ENCODE results near the gene ASIC3.

The ASIC3 gene

DNA sequence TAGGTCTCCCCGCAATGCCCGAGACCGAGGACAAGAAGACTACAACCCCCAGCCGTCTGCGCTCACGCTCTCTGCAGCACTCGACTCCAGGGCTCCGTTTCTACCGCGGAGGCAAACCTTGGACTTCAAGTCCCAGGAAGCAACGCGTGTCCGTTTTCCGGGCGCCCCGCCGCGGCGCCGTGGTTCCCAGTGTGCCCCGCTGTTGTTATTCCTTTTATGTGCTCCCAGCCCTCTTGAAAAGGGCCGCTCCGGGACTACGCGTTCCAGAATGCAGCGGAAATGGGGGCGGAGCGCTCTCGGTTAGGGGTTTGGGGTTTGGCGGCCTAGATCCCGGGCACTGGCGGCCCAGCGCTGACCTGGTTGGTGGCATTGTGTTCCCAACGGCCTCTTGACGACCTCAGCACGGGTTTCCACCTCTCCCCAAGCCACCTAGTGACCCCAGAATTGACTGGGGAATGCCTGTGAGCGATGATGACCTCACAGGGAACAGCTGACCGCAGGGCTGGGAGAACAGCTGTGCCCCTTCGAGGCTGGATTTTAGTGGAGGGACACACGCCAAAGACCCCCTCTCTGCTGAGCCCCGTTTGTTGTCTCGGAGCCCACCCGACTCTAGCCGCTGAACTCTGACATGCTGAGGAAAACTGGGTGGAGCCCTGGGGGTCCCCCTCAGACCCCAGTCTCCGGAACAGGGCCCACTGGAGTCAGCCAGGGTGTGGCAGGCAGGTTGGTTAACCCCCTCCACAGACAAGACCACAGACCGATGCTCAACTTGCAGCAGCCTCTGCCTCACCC is 9.9 kb downstream of the ASIC3 start:
- DNase-seq, result peak; percentile 99

DNA sequence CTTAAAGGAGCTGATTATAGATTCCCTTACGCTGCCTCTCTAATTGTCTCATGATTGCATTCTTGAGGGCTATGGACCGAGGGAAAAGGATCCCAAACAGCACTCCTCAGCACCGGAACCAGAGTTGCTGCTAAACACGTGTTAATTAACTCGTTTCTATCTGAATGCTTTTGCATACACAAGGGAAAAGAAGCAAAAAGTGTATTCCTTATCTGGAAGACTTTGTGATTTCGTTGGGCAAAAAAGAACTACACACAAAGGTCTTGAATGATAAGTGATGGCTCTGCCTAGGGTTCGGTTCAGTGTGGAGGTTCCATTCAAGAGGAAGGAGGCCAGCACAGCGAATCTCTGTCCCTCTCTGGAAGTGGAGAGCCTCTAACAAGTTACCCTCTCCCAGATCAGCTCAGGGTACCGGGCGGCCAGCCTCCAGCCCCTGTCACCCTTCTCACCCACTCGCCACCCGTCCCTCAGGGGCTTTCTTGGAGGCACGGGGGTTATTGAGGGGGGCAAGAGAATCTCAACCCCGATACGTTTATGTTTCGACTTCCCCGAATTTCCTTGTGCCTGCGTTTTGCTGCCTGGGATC is 10.5 kb downstream of the ASIC3 start:
- DNase-seq, result no peak

DNA sequence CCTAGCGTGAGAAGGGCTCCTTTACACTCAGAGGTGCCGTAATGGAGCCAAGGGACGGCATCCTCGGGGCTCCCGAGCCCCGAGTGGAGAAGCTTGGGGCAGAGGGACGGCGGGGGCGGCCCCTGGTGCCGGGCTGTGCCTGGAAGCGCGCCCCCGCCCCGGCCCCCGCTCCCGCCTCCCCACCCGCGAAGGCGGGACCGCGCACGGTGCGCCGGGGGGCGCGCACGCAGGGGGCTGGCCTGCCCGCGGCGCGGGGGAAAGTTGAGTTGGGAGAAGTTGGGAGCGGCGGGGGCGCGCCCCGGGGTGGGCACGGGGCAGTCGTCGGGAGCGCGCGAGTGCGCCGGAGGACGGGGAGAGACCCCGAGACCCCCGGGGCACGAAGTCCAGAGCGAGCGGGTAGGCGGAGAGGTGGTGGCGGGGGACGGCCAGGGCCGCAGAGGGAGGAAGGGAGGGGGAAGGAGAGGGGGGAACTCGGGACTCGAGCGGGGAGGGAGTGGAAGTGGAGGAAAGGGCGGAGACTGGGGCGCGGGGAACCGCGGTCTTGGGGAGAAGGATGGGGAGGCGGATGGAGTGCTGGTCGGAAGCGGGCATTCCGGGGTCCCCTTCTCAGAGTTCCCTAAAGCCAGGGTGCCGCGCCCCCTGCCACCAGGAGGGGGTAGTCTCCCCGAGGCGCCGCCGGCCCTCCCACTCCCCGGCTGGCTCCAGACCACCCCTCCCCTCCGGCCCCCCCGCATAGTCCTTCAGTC is 11.2 kb downstream of the ASIC3 start, which contains the start of gene SLC4A2:
TSS of gene SLC4A2 (plus strand) at position 223 of the 746 bp plus-strand sequence. CDS start 2,399 bp downstream, outside the sequence.
- DNase-seq, result peak; percentile 72

DNA sequence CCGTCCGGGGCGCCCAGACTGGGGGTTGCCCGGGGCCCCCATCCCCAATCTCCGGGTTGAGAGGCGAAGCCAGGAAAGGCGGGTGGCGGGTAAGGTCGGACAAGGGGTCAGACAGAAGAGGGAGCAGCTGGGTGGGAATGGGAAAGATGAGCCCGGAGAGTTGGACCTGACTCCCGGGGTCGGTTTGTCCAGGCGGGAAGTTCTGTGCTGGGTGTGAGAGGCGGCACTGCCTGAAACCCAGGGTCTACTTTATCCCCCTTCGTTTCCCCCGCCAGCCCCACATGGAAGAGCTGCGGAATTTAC is 11.7 kb downstream of the ASIC3 start:
- no peak for DNase-seq

DNA sequence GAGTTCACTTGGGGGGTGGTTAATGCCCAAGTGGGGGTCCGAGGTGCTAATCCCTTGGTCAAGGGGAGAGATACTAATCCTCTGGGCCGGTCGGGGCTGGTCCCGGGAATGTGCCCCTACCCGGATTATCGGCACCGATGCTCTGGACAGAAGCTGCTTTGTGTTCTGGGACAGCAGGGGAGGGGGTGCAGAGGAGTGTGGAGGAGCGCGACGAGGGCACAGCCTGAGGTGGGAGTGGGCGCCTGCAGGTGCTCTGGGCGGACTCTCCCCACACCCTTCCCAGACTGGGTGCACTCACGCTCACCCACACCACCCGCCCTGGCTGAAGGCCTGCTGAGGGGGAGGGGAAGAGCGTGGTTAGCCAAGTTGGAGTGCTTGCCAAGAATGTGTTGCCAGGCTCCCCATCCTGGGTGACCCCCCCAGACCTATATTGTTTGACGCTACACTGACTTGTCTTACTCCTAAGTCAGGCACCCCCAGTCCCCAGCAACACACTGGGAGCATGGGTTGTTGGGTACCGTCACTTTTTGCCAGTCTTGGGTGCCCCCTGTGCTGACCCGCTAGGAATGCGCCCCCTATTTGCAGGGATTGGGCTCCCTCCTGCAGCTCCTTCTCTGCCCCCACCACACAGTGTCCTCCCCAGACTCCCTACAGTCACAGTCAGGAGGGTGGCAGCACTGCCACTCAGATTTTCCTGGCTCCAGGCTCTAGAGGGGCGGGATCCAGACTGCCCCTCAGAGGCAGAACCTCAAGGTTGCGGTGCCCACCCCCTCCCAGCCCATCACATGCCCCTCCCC is 12.3 kb downstream of the ASIC3 start:
- peak; percentile 22 for DNase-seq

DNA sequence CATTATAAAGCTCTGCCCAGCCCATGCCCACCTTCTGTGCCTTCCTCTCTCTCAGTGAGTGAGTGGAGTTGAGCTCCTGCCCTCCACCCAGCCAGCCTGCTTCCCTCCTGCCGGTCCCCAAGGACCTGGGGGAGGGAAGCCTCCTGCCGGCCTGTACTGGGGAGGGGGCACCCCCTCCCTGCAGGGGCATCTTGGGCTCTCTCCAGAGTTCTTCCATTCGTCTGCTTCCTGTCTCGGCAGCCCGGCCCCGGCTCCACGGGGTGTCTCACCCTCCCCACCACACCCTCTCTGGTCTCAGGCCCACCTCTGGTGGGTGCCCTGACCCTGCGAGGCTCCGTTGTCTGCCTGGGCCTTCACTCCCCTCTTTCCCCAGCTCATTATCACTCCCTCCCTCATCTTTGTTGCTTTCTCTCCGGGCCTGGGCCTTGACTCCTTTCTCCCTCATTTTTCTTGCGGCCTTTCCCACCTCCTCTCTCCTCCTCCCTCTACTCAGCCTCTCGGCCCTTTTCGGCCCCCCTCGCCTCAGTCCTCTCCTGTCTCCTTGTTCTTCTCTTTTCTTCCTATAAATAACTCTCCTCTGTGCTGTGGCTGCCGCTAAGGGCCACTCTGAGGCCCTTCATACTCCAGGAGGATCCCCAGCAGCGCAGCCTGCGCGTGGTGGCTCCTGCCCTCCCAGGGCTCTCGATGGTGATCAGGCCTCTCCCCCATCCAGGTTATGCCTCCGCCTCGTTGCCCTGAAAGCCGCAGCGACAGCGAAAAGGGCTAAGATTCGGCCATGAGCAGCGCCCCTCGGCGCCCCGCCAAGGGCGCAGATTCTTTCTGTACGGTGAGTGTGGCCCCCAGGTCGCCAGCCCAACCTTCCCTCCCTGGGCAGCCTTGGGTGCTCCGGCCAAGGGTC is 13.1 kb downstream of the ASIC3 start:
- DNase-seq, result no peak

DNA sequence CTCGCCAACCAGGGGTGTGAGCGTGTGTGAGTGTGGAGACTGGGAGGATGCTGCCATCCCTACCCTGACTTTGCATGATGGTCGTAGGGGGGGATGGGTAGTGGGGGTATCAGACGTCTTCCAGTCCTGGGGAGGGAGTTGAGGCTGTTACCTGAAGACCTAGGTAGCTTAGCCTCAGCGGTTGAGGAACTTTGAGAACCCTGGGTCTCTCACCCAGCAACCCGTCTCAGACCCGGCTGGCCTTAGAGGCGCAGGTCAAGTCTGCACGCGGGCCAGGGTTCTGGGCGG is 13.7 kb downstream of the ASIC3 start:
- no peak for DNase-seq

DNA sequence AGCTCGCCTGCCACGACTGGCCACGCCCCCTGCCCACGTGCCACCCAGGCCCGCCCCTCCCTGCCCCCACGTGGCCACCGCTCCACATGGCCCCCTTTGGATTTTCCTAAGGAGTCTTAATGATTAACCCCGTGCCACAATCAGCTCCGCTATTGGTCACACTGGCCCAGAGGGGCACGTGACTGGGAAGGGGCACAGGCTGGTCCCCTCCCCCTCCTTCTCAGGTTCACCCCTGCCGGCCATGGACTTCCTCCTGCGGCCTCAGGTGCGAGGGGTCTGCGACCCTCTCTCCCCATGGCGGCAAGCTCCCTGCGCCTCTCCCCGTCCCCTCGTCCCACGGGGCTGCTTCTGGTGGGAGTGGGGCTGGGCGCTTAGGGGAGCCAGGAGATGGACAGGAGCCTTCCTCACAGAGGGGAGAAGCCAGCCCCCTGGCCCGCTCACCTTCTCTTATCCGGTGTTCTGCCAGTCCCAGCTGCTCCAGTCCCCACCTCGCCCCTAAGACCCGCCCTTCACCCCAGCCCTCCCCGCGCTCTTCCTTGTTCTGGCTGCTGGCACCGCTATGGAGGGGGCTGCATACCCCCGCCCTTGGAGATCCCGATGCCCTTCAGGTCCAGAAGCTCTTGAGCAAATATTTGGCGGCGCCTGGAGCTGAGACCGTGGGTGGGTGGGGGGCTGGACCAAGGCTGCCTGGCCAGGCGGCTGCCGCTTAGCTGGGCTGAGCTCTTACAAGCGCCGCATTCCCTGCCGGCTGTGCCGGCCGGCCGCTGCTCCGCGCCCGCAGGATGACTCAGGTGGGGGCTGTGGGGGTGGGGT is 14.3 kb downstream of the ASIC3 start:
- DNase-seq, result no peak

DNA sequence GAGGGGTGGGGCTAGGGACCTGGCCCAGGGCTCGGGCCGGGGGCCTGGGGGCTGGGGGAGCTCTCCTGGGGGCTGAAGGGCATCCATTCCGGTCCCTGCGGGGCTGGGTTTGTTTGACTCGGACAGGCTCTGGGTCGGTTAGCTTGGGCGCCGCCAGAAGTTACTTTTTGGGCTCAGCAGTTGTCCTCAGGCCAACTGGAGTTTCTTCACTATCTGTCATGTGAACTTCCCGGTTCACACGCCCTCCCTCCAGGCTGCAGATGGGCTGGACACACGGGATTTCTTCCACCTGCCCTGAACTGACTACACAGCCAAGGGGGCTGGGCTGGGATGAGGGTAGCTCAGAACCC is 14.9 kb downstream of the ASIC3 start:
- no peak for DNase-seq

DNA sequence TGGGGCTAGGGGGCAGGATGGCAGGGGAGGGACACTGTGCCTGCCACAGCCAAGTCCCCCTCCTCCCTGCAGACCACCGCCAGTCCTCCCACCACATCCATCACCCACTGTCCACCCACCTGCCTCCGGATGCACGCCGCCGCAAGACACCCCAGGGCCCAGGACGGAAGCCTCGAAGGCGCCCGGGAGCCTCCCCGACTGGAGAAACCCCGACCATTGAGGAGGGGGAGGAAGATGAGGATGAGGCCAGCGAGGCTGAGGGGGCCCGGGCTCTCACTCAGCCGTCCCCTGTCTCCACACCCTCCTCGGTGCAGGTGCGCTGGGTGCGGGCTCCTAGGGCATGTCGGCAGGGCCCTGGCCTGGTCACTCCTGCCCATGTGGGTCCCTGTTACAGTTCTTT is 16.1 kb downstream of the ASIC3 start:
- DNase-seq, result no peak

DNA sequence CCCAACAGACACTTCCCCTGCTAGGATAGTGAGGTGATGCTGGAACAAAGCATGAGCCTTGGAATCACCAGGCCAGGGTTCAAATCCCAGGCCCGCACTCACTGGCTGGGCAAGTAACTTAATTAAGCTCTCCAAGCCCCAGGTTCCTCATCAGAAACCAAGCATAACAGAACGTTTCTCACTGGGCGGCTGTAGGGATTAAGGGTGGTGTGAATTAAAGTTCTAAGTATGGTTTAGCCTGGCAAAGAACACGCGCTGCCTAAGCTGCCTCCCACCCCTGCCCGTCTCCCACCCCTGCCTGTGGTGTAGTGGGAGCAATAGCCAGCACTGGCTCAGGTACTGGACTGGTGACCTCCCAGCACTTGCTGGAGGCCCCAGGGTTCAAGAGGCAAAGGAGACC is 16.7 kb downstream of the ASIC3 start:
- DNase-seq, result no peak

DNA sequence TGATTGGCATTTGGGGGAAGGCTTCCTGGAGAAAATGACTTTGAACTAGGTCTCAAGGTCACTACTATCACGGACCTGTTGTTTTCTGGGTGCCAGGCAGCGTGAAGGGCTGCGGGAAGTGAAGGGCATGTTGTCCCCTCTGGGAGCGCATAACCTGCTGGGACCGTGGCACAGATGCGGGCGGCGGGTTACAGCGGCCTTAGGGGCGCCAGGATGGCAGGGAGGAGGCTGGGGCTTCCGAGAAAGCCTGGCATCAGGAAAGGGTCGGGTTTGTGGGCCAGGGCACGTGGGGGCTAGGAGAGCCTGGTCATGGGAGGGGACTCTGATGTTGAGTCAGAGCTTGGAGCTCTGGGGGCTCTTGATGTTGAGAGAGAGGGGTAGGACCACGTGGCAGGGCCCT is 17.2 kb downstream of the ASIC3 start:
- no peak for DNase-seq

DNA sequence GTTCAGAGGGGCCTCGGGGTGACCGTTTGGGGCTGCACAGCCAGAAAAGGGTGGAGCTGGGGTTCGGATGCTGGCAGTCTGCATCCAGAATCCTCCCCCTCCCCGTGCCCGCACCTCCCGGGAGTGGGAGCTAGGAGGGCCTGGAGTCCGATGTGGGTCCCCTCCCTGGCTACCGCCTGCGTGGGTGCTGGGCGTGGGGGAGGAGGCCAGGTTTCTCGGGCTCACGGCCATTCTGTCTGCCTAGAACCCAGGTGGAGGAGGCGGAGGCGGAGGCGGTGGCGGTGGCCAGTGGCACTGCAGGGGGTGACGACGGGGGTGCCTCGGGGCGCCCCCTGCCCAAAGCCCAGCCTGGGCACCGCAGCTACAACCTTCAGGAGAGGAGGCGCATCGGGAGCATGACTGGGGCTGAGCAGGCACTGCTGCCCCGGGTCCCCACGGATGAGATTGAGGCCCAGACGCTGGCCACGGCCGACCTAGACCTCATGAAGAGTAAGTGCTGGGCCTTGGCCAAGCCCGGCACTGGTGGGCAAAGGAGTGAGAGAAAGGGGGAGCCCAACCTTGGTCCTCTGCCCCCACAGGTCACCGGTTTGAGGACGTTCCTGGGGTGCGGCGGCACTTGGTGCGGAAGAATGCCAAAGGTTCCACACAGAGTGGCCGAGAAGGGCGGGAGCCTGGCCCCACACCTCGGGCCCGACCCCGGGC is 18.1 kb downstream of the ASIC3 start:
- no peak for DNase-seq

DNA sequence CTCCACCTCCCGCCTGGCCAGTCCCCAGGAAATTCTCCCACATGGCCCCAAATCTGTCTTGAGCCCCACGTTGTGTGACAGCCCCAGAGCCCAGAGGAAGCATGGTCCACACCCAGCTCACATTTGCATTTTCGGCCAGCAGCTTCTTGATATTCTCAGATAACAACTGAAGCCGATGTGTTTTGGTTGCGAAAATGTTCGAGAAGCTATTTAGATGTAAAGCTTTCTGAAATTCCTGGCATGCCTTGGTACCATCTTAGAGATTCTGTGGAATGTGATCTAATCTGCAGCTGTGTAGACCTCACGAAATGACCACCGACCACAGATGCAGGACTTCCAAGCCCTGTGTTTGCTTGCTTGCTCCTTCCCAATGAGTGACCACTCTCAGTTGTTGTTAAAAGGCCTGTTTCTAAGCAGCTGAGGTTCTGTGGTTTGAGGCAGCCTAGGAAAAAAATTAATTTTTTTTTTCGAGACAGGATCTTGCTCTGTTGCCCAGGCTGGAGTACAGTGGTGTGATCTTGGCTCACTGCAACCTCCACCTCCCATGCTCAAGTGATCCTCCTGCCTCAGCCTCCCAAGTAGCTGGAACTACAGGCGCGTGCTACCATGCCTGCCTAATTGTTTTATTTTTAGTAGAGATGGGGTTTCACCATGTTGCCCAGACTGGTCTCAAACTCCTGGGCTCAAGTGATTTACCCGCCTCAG is 19.9 kb downstream of the ASIC3 start:
- no peak for DNase-seq

DNA sequence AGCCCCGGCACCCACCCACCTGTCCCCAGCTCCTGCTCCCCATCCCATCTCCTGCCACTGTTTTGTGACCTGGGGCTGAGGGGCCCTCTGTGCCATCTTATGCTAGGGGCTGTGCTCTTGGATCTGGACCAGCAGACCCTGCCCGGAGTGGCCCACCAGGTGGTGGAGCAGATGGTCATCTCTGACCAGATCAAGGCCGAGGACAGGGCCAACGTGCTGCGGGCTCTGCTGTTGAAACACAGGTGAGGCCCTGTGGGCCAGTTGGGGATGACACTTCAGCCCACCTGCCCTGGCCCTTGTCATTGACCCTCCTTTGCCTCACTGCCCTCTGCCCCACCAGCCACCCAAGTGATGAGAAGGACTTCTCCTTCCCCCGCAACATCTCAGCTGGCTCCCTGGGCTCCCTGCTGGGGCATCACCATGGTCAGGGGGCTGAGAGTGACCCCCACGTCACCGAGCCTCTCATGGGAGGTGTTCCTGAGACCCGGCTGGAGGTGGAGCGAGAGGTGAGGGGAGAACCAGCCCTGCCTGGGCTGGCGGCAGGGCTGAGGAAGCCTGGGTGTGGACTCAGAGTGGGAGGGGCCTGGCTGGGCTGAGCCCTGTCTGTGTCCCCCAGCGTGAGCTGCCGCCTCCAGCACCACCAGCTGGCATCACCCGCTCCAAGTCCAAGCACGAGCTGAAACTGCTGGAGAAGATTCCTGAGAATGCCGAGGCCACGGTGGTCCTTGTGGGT is 21.7 kb downstream of the ASIC3 start:
- DNase-seq, result no peak

DNA sequence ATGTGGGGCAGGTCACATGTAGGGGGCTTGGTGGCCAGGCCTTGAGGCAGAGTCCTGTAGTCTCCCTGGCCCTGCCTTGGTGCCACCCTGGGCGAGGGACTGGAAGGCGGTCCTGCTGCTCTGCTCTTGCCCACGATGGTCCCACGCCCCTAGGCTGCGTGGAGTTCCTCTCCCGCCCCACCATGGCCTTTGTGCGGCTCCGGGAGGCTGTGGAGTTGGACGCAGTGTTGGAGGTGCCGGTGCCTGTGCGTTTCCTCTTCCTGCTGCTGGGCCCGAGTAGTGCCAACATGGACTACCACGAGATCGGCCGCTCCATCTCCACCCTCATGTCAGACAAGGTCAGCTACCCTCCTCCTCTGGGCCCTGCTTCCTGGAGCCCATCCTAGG is 22.2 kb downstream of the ASIC3 start:
- no peak for DNase-seq

DNA sequence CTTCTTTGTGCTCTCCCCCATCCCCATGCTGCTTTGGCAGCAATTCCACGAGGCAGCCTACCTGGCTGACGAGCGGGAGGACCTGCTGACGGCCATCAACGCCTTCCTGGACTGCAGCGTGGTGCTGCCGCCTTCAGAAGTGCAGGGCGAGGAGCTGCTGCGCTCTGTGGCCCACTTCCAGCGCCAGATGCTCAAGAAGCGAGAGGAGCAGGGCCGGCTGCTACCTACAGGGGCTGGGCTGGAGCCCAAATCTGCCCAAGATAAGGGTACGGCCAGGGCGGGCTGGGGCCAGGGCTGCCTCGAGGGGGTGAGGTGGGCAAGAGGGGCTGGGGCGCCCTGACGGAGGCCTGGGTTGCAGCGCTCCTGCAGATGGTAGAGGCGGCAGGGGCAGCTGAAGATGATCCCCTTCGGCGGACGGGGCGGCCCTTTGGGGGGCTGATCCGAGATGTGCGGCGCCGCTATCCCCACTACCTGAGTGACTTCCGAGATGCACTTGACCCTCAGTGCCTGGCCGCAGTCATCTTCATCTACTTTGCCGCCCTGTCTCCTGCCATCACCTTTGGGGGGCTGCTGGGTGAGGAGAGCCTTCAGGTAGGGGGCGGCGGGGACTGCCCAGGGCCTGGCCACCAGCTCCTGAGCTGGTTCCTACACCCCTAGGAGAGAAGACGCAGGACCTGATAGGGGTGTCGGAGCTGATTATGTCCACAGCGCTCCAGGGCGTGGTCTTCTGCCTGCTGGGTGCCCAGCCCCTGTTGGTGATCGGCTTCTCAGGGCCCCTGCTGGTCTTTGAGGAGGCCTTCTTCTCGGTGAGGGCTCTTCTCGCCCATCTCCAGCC is 22.9 kb downstream of the ASIC3 start:
- DNase-seq, result no peak

DNA sequence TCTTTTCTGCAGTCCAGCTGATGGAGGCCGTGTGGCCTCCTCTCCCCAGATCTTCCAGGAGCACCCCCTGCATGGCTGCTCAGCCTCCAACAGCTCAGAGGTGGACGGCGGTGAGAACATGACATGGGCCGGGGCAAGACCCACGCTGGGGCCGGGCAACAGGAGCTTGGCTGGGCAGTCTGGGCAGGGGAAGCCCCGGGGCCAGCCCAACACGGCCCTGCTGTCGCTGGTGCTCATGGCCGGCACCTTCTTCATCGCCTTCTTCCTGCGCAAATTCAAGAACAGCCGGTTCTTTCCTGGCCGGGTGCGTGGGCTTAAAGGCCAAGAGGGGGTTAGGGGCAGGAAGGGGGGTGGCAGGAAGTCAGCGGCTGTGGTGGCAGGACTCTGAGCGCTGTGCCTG is 25.7 kb downstream of the ASIC3 start:
- DNase-seq, result no peak
